PC-9 (cell line): ENCODE measurements around the gene CDKN1B.

Experiments
- CTCF ChIP-seq: fragments of 200-600 bp; sonication (generic); conservative IDR thresholded peaks from 2 replicates; pipeline ENCODE4 v1.6.1; 2017; ENCODE audit warnings: mixed run types, antibody characterized with exemption, mild to moderate bottlenecking, moderate library complexity
- EZH2 ChIP-seq: fragments of 200-600 bp; sonication (generic); IDR thresholded peaks from 2 replicates; pipeline ENCODE4 v1.8.0; 2017; ENCODE audit warnings: antibody characterized with exemption, low read depth

DNA sequence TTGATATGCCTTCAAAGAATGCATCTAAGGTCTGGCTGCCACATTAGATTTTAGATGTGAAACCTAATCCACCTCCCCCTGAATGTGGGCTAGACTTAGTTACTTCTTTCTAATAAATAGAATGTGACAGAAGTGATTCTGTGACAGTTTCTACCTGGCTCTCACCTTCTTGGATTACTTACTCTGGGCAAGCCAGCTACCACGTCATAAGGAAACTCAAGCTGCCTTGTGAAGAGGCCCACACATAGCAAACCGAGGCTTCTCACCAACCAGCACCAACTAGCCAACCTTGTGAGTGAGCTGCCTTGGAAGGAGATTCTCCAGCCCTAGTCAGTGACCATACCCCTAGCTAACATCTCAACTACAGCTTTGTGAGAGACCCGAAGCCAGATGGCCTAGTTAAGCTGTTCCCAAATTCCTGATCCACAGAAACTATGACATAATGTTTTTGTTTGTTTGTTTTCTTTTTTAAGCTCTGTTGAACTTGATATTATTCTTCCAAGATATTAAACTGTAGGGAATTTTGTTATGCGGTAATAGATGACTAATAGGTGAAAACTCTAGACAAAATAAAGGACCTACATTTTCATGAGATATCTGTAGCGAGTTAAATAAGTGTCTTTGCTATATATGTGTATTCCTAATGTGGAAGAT lies 27.4 kb upstream of the CDKN1B start:
- no peak for TF ChIP-seq CTCF
- no peak for TF ChIP-seq EZH2
